Right atrium auricular region (tissue), 2 donors: ENCODE measurements around the gene MVB12A. TPM values are rescaled to one million over a fixed set of nuclear protein-coding genes. Genes with fewer than 3 reads are reported as not detected.
A peak's percentile ranks its signal among the peaks of the same experiment; 100 is the strongest.

Experiments
- DNase-seq: peaks from one replicate; pipeline ENCODE4 v3.0.0-alpha.2; 2019; ENCODE audit warnings: low spot score
- H3K27ac ChIP-seq, 2 donors: fragments of 200-600 bp; sonication (generic); 1 replicate in 1 of 2; 2 replicates in 1 of 2; pipeline ENCODE4 v1.5.1; 2016 to 2019
- H3K27me3 ChIP-seq, 2 donors: fragments of 200-600 bp; sonication (generic); one replicate each; pipeline versions ENCODE4 v1.5.1 to v1.6.0; 2017 to 2019
- H3K36me3 ChIP-seq: fragments of 200-600 bp; sonication (generic); one replicate; pipeline ENCODE4 v1.5.1; 2016
- H3K4me1 ChIP-seq, 2 donors: fragments of 200-600 bp; sonication (generic); one replicate each; pipeline versions ENCODE4 v1.5.1 to v1.6.0; 2017 to 2019
- H3K4me3 ChIP-seq, 2 donors: fragments of 200-600 bp; sonication (generic); 1 replicate in 1 of 2; 2 replicates in 1 of 2; pipeline ENCODE4 v1.5.1; 2017 to 2019; ENCODE audit warnings: mild to moderate bottlenecking in 1 of 2, moderate library complexity in 1 of 2
- H3K9me3 ChIP-seq, 2 donors: fragments of 200-600 bp; sonication (generic); one replicate each; pipeline ENCODE4 v1.5.1; 2019
- CTCF ChIP-seq, 2 donors: fragments of 200-600 bp; sonication (generic); IDR thresholded peaks; one replicate each; pipeline ENCODE4 v1.5.1; 2019; ENCODE audit warnings: antibody characterized with exemption in 2 of 2
- total RNA-seq, 2 donors: library from RNA; depleted of rRNA; stranded (reverse); fragments of >200 nt; gene quantifications; one replicate each; pipeline ENCODE4 v1.1.0, GENCODE V29; 2016

The MVB12A gene
- total RNA-seq, 2 donors from 2014 or later, result 24.8 to 39.0 TPM

- peak overlapping the region in 1 of 2 donors; percentile 54 for H3K4me3 ChIP-seq
- no peaks in the 10 kb centered on the region for H3K27me3 ChIP-seq
- no peak for TF ChIP-seq CTCF (IDR thresholded peaks at IDR 0.05)
- no peaks in the 10 kb centered on the region for H3K9me3 ChIP-seq
- H3K4me1 ChIP-seq, result peaks cover 0 to 33% of the 10 kb centered on the region in 2 donors
- no peak for DNase-seq
- peak overlapping the region; percentile 79 to 87 for H3K27ac ChIP-seq
- no peaks in the 10 kb centered on the region for H3K36me3 ChIP-seq
These were observed 13.0 kb upstream of the MVB12A start for GRCh38 chr19:17406887-17407196.

DNA sequence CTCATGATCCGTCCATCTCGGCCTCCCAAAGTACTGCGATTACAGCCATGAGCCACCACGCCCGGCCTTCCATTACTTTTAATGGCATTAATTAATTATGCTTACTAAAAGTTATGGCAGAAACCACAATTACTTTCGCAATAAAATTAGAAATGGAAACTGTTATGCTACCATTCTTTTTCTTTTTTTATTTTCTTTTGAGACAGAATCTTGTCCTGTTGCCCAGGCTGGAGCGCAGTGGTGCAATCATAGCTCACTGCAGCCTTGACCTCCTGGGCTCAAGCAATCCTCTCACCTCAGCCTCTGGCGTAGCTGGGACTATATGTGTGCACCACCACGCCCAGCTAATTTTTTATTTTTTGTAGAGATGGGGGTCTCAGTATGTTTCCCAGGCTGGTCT is 9.9 kb upstream of the MVB12A start:
- Histone ChIP-seq H3K36me3 (no peaks in the 10 kb centered on the region), H3K4me1 (peaks cover 0 to 11% of the 10 kb centered on the region in 2 donors)
- TF ChIP-seq CTCF (IDR thresholded peaks at IDR 0.05), result no peak

DNA sequence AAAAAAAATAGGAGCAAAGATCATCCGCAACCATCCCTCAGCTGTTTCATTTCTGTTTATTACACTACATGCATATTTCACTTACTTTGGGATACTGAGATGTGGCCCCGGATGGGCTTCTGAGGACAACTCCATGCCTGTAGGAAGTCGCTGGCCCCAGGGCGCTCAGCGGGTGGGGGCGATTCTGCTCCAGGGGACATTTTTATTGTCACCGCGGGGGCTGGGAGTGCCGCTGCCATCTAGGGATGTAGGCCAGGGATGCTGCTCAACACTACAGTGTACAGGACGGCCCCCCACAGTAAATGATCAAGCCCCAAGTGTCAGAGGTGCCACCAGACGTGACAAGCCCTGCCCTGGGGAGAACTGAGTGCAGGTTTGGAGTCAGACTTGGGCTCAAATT is 8.0 kb upstream of the MVB12A start:
- no peak for DNase-seq
- Histone ChIP-seq H3K27me3 (no peaks in the 10 kb centered on the region), H3K4me1 (peaks cover 0 to under 1% of the 10 kb centered on the region in 2 donors), H3K9me3 (no peaks in the 10 kb centered on the region), H3K27ac (no peak overlapping the region), H3K36me3 (no peaks in the 10 kb centered on the region), H3K4me3 (no peak overlapping the region)
- no peak for TF ChIP-seq CTCF (IDR thresholded peaks at IDR 0.05)

More for the DNA sequence above, 9.9 kb upstream of the MVB12A start:
- Histone ChIP-seq H3K9me3 (no peaks in the 10 kb centered on the region), H3K27me3 (no peaks in the 10 kb centered on the region), H3K4me3 (no peak overlapping the region), H3K27ac (no peak overlapping the region)
- no peak for DNase-seq

GRCh38 chr19:17414097-17414496 is 5.8 kb upstream of the MVB12A start:
- Histone ChIP-seq H3K27ac (no peak overlapping the region), H3K36me3 (no peaks in the 10 kb centered on the region), H3K27me3 (no peaks in the 10 kb centered on the region), H3K9me3 (no peaks in the 10 kb centered on the region), H3K4me1 (peaks cover 0 to 3% of the 10 kb centered on the region in 2 donors), H3K4me3 (no peak overlapping the region)
- TF ChIP-seq CTCF (IDR thresholded peaks at IDR 0.05), result no peak
- no peak for DNase-seq

DNA sequence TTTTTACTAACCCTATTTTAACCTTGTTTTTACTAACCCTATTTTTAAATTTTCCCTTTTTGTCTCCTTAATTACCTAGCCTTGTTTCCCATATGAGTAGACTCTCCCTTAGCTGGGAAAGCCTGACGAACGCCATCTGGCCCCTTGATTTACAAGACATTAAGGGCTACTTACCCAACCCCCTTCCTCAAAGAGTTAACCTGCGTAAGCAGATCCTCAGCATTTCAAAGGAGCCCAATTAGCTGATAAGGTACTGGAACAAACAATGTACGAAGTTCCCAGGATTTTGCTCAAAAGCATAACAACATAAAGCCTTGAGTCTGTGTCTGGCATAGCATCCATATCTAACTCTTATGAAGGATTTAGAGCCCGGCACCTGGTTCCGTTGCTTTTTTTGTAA is 4.7 kb upstream of the MVB12A start:
- Histone ChIP-seq H3K9me3 (no peaks in the 10 kb centered on the region), H3K4me3 (no peak overlapping the region), H3K4me1 (peaks cover 0 to 8% of the 10 kb centered on the region in 2 donors), H3K27me3 (no peaks in the 10 kb centered on the region), H3K36me3 (no peaks in the 10 kb centered on the region), H3K27ac (no peak overlapping the region)
- no peak for TF ChIP-seq CTCF (IDR thresholded peaks at IDR 0.05)
- DNase-seq, result no peak

DNA sequence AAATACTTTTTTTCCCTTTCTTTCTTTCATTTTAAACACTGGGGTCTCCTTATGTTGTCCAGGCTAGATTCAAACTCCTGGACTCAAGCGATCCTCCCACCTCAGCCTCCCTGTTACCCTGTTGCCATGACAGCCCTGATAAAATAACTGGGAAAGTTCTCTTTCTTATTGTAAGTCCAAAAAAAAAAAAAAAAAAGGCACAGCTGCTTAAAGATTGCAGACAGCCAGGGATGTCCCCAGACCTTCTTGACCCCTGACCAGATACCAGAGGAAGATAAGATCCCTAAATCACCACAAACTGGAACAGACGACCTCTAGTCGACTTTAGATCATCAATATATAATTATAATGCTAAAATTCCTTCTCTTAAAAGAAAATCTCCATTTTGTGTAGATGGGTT is 1.1 kb upstream of the MVB12A start:
- peak overlapping the region in 1 of 2 donors; percentile 93 for H3K4me3 ChIP-seq
- peak overlapping the region; percentile 76 to 80 for H3K27ac ChIP-seq
- DNase-seq, result no peak
- TF ChIP-seq CTCF (IDR thresholded peaks at IDR 0.05), result no peak
- H3K4me1 ChIP-seq, result peaks cover 0 to 15% of the 10 kb centered on the region in 2 donors
- no peaks in the 10 kb centered on the region for H3K9me3 ChIP-seq
- H3K36me3 ChIP-seq, result no peaks in the 10 kb centered on the region
- no peaks in the 10 kb centered on the region for H3K27me3 ChIP-seq
